Fibroblast of lung (primary cell): ENCODE measurements around the gene RNF43.

Source experiments
- CTCF ChIP-seq, 2 donors: IDR thresholded peaks in 1 of 2; conservative IDR thresholded peaks in 1 of 2; 1 replicate in 1 of 2; 2 replicates in 1 of 2; pipeline ENCODE4 v1.5.1; 2011 to 2012; ENCODE audit warnings: low read length in 2 of 2, control low read depth in 1 of 2, inconsistent platforms in 1 of 2, low read depth in 1 of 2, mild to moderate bottlenecking in 1 of 2
- EZH2 ChIP-seq: IDR thresholded peaks from 2 replicates; pipeline ENCODE4 v1.5.1; 2012; ENCODE audit warnings: low read length, control low read depth, mild to moderate bottlenecking; ENCODE audit errors: missing control alignments

- TF ChIP-seq EZH2 = no peak
- TF ChIP-seq CTCF (conservative IDR thresholded peaks at IDR 0.05 in 1 of 2, IDR thresholded peaks at IDR 0.05 in 1 of 2; ENCODE audit: low read depth in 1 of 2, low read length in 2 of 2) = no peak
Measured at GRCh38 chr17:58373923-58374322, 43.4 kb downstream of the RNF43 start.
